Stimulated activated CD4-positive, alpha-beta T cell treated with anti-CD3 and anti-CD28 coated beads, Interleukin-4, amount 100 ng/mL, for 24 hours (primary cell): ENCODE measurements around the gene ZNF19.

Source experiments
- DNase-seq: peaks from one replicate; pipeline ENCODE4 v3.0.0-alpha.2; 2020

ZNF19 gene

DNA sequence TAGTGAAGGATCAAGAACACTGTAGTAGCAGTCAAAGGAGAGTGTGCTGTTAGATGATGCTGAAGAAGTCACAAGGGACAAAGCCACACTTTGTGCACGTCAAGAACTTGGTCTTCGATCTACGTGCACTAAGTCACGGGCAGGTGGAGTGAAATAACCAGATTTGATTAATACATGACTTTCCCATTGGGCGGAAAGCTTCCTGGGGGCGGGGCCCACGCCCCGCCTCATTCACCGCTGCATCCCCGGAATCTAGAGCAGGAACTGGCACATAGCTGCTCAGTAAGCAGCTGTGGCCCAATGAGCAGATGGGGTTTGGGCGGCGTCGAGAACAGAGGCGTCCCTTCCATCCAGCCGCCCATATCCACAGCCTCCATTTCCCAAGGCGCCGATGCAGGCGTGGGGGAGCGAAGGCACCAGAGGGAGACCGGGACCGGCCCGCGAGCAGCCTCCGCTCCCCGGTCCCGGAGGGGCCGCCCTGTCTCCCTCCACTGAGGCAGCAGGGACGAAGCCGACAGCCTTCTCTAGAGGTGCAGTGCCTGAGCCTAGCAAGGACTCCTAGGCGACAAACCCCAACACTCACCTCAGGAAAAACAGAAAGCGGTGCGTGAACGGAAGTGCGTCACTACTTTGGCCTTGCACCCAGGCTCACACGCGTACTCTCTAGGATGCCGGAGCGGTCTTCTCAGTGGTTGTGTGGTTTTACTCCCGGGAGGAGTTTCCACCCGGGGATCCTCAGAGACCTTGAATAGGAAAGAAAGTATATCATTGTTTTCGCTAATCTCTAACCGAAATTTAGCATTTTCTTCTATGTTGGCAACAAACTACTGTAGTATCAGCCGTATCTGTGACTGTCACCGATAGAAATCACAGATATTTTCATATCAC, 4.9 kb downstream of the ZNF19 start:
- peak; percentile 81 for DNase-seq

DNA sequence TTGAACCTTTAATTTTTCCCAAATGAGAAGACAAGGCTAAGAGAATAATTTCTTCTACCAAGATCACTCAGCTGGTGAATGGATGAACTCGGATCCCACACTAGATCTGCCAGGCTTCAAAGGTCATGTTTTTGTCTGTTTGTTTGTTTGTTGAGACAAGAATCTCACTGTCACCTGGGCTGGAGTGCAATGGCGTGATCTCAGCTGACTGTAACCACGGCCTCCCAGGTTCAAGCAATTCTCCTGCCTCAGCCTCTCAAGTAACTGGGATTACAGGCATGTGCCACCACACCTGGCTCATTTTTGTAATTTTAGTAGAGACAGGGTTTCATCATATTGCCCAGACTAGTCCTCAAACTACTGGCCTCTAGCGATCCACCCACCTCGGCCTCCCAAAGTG, 6.6 kb downstream of the ZNF19 start:
- DNase-seq, result no peak

DNA sequence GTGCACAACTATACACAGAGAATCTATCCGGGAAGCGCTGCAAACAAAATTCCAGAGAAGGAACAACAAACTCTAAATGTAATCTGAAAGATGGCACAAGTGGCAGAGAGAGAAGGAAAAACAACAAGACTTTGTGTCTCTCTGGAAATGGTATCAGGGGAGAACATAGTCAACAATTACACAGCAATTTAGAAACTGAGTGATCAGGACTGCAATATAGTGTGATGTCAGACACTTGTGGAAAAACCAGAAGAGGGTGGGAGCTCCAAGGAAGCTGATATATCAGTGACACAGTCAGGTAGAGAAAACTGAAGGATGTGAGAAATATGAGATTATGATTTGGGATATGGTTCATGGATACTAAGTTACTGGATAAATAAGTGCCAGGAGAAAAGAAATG, 8.2 kb downstream of the ZNF19 start:
- no peak for DNase-seq

DNA sequence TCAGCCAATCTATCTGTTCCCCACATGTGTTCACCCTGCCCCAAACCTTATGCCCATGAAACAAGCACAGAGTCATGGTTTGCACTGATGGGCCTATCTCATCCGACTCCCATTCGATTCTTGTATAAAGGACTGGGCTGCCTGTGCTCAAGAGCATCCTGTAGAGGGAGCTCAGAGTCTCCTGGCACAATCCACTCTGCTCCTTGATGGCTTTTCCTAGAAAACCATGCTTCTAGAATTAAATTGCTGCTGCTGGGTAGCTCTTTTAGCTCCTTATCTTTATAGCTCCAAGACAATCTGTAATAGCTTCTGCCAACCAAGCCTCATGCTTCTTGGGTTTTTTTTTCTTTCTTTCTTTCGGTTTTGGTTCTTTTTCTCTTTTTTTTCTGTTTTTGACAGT, 9.7 kb downstream of the ZNF19 start:
- no peak for DNase-seq

DNA sequence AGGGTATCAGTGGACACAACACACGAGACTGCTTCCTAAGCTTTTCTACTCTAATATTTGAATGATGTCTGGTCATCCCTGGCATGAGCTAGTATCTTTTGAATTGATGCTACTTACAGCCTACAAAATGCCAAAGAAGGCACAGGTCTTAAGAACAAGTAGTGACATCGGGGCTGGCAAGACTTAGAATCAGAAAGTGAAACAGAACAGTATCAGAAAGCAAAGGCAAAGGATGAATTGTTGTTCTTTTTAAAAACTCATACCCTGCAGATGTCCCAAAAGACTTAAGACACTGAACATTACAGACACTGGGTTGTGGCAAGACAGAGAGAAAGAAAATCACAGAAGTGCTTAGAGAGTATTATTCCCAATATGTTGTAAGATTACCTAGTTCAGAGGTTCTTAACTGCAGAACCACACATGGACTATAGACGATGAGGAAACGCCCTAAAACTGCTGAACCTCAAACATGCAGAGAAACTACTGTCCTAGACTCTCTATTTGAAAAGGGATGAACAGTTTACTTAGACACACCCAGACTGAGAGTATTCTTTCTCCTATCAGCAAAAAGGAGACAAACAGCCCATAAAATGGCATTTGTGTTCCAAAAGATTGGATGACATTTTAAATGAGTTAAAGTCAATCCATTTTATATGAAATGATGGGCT, 12.5 kb downstream of the ZNF19 start:
- no peak for DNase-seq

DNA sequence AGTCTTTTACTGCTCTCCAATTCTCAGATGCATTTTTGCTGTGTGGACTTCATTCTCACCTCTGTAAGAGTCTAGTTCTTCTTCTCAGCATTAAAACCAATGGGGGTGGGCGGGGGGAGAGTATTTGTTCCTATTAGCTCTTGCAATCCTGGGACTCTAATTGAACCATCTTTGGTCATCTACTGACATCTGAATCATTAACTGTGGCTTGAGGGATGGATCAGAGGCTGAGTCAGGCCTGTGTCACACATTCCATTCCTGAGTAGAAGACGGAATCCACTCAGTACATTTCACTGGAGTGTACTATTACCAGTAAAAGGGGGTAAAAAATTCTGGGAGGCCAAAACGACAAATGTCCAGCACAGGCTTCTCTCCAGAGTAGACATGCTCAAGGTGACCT, 14.3 kb downstream of the ZNF19 start:
- DNase-seq, result no peak

DNA sequence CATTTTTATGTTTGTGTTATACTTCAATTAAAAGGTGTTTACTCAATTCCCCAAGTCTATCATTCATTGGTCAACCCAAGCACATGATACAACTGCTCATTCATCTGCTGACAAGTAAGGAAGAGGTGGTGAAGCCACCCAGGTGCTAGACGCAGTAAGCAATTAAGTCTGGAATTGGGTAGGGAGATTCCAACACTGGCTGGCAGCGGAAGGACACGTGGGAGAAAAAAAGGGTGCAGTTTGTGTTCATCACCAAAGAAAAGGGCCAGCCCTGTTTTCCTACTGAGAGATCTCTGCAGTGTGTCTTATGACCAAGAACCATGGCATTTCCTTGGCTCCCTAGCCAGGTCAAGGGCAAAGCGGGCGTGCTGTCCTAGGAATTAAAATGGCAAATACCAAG, 15.2 kb downstream of the ZNF19 start:
- no peak for DNase-seq

DNA sequence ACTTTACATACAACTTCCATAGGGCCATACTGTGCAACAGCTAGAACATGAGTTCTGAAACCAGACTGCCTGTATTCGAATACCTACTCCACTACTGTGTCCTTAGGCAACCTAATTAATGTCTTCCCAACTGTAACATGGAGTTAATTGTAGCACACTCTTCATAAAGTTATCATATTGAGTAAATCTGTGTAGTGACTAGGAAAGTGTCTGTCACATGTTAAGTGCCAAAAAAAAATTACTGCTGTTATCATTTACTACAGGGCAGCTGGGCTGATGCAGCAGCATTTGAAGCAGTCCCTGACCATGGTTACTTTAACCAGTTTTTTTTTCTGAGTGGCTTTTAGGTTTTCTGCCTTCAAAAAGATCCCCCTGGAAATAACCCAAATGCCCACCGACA, 16.2 kb downstream of the ZNF19 start:
- DNase-seq, result no peak

DNA sequence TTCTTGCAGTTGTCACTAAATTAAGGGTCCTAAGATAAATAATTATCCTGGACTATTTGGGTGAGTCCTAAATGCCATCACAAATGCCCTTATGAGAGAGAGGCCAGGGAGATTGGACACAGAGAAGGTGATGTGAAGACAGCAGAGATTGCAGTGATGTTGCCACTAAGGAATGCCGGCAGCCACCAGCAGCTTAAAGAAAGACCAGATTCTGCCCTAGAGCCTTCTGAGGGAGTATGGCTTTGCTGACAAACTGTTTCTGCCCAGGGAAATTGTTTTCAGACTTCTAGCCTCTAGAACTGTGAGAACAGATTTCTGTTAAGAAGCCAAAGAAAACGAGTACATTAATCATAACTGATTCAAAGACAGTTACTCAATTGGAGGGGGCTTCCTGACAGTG, 17.1 kb downstream of the ZNF19 start:
- DNase-seq, result no peak

DNA sequence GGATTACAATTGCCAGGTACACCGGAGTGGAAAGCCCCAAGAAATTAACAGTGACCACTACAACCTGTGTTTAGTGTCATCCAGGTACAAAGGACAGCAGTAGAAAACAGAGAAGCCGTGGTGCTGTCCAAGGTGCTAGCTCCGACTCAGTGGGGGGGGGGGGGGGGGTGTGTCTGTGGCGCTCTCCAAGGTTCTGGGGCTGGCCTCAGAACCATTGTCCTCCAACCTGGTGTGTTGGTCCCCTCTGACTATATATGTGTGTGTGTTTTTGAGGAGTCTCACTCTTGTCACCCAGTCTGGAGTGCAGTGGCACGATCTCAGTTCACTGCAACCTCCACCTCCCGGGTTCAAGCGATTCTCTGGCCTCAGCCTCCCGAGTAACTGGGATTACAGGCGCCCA, 21.3 kb downstream of the ZNF19 start:
- peak; percentile 26 for DNase-seq

DNA sequence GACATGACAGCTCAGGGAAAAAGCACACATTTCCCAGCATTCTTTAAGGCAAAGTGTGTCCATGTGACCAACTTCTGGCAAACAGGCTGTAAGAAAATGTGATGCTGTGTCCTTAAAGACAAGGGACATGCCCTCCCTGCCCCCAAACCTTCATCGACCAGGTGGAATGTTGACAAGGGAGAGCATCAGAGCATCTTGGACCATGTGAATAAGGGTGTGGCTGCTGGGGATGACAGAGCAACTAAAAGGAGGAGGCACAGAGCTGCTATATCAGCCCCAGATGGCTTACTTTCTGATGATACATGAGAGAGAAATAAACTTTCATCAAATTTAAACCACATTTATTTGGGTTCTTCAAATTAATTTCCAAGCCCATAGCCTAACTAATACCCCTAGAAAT, 24.9 kb downstream of the ZNF19 start:
- no peak for DNase-seq

DNA sequence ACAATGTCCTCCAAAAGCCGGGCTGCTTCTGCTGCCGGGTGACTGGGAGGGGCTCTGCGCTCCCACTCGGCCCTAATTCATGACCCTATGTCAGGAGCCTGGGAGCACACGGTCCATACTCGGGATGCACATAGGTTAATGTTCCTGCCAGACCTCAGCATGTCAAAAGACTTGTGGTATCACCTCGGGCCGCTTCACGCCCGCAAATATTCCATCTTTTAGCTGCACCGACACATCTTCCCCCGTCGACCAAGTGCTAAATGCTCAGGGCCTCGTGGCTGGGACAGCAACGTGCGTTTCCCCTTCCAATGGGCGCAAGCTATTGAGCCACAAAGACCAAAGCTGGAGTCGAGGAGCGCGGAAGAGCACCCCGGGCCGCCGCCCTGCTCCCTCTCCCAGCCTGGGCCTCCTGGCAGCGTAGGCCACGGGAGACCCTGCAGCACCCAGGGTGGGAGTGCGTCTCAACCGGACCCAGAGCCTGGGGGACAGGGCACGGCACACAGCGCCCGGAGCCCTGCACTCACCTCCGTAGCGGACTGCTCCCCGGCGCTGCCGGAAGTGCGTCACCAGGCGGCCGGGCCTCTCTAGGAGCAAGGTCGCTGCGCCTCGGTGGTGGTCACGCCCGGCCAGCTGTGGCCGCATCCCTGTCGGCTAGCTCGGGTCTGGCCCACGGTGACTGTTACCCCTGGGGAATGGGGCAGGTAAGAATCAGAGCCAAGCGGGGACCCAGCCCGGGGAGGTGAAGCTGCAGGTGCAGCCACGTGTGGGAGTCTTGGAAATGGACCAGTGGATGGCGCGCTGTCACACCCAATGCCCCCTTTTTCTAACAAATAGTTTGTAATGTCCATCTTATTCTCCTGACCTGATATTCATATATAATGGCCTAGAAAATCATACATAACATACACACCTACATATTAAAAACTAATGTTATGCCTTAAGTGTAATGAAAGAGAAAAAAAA, 27.2 kb downstream of the ZNF19 start, which contains the start of gene ZNF23:
ZNF23 (minus strand) TSS at position 562 of the 963 bp plus-strand sequence. CDS start 5,451 bp downstream, outside the sequence.
- DNase-seq, result peak; percentile 81

DNA sequence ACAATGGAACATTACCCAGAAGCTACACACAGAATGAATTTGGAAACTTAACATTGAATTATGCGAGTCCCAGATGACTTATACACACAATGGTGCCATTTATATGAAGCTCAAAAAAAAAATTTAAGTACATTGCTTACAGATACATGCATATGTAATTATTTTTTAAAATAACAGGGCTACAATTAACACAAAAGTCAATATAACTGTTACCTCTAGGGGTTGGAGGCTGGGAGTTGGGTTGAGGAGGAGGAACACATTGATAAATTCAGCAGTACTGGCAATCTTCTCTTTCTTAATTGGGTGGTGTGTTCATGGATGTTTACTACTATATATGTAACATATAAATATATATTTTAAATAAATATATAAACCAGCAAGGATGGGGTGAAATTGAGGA, 28.2 kb downstream of the ZNF19 start:
- no peak for DNase-seq

DNA sequence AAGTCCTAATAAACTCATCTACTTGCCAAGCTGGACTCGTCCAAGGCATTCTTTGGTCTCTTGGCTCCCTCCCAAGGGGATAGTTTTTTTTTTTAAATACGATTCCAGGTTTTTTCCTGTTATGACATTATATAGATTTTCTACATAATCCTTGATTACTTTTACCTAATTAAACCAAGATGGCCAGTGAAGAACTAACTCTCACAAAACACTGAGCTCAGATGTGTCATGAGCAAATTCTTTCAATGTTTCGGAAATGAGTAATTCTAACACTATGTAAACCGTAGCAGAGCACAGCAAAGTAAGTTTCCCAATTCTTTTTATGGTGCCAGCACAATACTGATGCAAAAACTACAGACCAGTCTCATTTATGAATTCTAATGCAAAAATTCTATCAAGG, 28.9 kb downstream of the ZNF19 start:
- no peak for DNase-seq

DNA sequence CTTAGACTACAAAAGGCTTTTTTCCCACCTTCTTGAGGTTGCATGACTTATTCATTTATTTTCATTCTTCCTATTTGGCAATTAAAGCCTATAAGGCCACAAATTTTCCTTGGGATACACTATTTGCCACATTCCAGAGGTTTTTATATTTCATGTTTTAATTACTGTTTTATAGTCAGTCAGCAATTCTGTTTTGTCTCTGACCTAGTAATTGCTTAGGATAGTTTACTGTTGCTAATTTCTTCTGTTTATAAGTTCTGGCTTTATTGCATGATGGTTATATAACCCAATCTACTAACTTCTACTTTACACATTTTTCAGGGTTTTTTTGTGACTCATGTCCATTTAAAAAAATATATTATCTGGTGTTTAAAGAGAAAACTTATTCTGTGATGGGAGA, 29.6 kb downstream of the ZNF19 start:
- no peak for DNase-seq

DNA sequence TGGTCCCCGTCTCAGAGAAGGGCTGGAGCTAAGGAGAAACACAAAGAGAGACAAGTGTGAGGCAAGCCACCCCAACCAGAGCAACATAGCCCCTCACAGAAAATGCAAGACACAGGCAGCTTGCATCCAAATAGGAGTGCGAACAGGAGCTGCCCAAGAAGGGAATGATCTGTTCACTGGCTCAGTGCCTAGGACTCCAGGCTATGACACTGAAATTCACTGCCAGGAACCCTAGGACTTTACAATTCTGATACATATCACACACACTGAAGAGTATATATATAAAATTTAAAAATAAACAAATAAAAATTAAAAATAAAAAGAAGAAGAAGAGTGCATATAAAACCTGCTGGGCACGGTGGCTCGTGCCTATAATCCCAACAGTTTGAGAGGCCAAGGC, 32.3 kb downstream of the ZNF19 start:
- no peak for DNase-seq

DNA sequence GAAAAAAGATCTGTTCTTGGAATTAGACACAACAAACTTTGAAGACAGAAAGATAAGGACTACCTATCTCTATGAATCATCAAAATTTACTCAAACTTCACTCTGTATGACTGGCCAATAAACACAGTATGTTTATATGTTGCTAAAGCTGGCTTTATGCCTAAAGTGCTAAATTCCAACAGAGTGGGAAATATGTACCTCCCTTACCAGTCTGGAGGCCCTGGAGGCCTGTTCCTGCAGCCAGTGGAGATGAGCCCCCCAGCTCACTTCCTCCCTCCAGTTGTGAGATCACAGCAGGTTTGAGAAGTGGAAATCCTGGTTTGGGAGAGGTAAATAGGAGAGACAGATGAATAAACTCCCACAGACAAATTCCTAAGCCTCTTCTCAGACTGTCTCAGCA, 36.1 kb downstream of the ZNF19 start:
- no peak for DNase-seq

DNA sequence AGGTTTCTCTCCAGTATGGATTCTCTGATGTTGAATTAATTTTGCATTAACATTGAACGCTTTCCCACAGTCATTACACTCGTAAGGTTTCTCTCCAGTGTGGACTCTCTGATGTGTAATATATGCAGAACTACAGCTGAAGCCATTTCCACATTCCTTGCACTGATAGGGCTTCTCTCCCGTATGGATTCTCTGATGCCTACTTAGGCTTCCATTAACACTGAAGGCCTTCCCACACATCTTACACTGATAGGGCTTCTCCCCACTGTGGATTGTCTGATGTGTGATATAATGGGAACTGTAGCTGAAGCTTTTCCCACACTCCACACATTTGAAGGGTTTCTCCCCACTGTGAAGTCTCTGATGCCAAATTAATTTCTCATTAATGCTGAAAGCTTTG, 40.1 kb downstream of the ZNF19 start:
- no peak for DNase-seq

DNA sequence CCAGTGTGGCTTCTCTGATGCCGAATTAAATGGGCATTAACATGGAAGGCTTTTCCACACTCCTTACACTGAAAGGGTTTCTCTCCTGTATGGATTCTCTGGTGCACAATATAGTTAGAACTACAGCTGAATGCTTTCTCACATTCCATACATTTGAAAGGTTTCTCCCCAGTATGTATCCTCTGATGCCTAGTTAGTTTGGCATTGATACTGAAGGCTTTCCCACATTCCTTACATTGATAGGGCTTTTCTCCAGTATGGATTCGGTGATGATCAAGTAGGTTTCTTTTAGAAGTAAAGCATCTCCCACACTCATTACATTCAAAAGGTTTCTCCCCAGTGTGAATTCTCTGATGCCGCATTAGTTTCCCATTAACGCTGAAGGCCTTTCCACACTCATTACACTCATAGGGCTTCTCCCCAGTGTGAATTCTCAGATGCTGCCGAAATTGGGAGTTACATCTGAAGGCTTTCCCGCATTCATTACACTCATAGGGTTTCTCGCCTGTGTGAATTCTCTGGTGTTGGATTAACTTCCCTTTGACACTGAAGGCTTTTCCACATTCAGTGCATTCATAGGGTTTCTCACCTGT, 40.8 kb downstream of the ZNF19 start:
- no peak for DNase-seq

DNA sequence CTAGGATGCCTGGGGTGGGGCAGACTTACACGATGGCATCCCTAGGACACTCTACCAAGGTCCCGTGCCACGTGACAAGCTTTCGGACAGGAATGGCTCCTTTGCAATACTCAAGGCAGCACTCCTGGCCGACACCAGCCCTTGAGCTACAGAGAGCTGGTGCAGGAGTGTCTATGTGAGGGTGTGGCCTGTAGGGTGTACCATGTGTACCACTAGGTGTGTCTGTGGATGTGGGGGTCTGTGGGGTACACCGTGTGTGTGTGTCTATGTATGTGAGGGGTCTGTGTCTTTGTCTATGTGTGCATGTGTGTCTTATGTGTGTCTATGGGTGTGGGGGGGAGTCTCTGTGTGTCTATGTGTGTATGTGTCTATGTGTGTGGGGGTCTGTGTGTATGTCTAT, 45.4 kb downstream of the ZNF19 start:
- no peak for DNase-seq

DNA sequence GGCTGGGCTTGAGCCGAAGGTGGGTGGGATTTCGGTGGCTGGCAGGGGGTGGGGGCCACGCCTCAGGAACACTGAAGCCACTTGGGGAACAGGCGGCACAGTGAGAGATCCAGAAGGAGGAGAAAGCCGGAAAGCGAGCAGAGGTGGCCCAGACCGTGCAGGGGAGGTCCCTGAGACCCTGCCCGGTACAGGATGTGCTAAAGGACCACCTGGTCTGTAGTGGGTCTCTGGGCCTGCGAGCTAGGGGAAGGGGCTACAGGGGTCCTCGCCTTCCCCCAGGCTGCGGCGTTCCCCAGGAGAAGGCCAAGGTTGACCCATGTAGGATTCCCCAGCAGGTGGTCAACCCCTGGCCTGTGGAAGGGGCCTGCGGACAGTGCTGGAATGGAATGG, 47.1 kb downstream of the ZNF19 start, which contains the start of gene TLE7:
TLE7 (minus strand) TSS at position 4 of the 390 bp plus-strand sequence. CDS start 8,730 bp downstream, outside the sequence.
- no peak for DNase-seq

DNA sequence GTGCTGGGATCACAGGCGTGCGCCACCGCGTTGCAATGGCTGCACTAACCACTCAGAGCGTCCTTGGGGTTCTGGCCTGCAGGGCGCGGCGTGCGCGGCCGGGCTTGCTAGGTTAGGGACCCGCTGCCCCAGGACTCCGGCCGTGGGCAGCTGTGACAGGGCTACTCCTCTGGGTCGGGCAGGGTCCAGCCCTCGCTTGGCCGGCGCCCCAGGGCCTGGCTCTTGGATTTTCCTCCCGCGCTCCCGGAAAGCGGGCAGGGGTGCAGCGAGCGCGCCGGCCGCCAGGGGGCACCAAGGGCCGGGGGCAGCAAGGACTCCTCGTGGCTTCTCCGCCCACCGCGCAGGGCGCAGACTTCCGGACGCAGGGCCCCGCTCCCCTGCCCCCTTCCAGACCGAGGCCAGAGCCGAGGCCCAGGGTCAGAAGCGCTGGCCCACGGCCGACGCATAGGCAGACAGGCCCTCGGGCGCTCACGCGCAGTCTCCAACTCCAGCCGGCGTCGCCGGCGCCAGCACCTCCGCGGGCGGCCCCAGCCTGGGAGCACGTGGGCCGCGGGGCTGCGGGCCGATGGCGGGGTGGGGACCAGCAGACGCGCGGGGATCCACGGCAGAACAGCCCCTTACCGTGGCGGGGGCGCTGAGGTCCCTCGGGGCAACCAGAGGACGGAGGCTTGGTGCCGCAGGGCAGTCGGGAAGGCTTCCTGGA, 47.6 kb downstream of the ZNF19 start:
- peak; percentile 14 for DNase-seq
